HG02884 (cell line): ENCODE data around the gene ABHD4.
"Not testable (repeated sequence)": the region's sequence is repeated elsewhere in the genome, so short reads cannot be mapped to it uniquely, and the experiment has no call there.

Source experiments
- ATAC-seq: cut with Tn5 transposase; IDR thresholded peaks from one replicate; pipeline ENCODE4 v1.9.1; 2021; ENCODE audit warnings: mild to moderate bottlenecking, moderate library complexity; ENCODE audit not compliant: unreplicated experiment

The ABHD4 gene

DNA sequence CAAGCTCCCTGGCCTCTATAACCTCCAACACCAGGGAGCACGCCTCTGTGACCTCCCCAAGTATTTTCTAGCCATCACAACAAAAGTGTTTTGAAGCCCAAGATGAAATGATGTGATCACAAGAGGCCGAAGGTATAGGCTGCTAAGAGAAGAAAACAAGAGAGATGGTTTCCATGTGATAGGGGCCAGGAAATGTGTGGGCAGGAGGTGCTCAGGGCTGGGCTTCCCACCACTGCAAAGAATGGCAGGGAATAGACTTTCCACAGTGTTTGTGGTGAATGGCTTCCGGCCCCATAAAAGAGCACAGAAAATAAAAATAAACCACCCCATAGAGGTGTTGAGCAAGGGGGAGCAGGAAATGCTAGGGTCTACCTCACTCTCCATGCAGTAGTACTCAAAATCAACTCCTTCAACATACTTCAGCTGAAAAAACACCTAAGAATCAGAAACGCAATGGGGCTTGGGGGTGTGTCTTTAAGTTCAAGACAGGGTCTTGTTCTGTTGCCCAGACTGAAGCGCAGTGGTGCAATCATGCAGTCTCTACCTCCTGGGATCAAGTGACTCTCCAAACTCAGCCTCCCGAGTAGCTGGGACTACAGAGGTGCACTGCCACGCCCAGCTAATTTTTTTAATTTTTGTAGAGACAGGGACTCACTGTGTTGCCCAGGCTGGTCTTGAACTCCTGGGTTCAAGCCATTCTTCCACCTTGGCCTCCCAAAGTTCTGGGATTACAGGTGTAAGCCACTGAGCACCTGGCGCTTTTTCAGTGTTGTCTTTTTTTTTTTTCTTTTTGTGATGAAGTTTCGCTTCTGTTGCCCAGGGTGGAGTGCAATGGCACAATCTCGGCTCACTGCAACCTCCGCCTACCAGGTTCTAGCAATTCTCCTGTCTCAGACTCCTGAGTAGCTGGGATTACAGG is 36.2 kb upstream of the ABHD4 start:
- ATAC-seq = no peak

DNA sequence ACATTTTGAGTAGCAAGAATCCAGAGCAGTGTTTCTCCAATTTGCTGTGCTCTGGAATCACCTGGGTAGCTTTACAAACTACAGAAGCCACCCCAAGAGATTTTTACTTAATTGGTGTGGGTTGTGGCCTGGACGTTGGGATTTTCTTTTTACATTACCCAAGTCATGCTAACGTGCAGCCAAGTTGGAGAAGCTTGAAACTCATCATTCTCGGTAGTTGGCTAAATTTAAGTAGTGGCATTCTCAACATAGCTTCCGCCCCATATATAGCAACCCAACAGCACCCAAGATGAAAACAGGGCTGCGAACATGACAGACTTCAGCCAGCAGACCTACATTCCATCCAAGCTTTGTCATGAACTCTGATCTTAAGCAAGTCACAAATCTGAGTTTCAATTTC is 34.1 kb upstream of the ABHD4 start:
- peak; percentile 32 for ATAC-seq

DNA sequence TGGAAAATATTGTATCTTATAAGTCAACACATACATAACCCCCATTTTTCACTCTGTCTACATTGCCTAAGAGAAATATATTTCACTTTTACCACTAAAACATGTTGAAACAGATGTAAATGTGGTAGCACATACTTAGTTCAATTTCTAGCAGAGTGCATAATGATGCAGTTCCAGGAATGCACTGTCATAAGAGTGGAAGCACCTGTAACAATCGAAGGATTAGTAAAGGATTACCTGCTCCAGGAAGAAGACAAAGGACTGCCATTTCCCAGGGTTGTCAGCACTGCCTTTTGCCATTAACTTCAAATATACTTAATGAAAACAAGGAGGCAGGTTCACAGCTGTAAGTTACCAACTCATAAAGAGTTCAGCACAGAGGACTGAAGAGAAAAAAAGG is 33.6 kb upstream of the ABHD4 start:
- no peak for ATAC-seq

DNA sequence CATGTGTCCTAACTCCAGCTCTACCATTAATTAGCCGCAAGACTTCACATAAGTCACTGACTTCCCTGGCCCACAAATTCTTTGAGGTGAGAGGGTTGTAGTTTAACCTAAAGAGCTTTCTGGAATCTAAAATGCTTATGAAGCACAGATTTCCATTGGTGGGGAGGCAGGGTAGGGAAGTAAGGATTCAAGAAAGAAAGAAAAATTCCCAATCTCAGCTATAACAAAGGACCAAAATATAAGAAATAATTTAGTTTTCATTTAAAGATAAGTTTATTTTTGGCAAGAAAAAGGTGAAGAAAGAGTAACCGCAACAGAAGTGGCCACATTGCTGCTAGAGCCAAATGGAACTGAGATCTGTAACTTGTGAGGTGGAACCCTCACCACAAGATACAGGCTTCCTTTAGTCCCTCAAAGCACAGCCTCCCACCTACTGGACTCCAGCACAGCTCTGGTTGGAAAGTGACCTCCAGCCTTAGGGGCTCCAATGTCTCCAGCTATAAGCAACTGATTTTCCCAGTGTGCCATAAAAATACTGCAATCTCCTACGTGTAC is 32.6 kb upstream of the ABHD4 start:
- no peak for ATAC-seq

DNA sequence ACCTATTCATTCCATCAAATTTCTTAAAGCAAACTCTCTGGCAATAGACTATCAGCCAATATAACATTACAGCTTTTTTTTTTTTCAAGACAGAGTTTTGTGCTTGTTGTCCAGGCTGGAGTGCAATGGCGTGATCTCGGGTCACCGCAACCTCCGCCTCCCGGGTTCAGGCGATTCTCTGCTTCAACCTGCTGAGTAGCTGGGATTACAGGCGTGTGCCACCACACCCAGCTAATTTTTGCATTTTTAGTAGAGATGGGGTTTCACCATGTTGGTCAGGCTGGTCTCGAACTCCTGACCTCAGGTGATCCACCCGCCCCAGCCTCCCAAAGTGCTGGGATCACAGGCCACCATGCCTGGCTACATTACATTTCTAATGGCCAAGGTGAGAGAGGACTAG is 31.8 kb upstream of the ABHD4 start:
- not testable (repeated sequence) for ATAC-seq

DNA sequence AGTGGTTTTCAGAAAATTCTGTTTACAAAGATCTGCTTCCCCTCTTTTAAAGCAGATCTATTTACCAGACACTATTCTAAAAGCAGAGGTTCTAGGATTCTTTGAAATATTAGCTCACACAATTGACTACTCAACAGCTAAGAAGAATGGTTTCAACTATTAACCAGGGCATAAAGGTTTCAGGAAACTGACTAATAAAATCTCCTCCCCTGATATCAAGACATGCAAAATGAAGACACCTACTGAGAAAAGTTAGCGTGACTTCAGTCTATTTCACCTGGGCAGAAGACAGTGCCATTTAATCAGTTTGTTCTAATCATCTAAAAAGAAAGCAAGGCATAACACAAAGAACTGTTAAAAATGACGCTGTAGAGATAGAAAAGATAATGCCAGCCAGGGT is 31.3 kb upstream of the ABHD4 start:
- ATAC-seq = no peak

DNA sequence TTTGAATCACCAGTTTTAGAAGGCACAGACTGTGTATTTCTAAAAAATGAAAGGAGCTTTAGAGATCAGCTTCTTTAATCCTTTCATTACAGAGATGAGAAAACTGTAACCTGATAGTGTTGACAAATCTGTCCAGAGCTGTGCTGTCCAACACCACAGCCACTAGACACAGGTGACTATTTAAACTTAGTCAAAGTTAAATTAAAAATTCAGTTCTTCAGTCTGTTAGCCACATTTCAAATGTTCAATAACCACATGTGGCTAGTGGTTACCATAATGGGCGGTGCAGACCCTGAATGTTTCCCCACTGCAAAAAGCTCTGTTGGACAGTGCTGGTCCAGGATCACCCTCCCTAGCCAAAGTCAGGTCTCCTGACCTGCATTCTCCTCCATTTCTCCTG is 30.7 kb upstream of the ABHD4 start:
- no peak for ATAC-seq

DNA sequence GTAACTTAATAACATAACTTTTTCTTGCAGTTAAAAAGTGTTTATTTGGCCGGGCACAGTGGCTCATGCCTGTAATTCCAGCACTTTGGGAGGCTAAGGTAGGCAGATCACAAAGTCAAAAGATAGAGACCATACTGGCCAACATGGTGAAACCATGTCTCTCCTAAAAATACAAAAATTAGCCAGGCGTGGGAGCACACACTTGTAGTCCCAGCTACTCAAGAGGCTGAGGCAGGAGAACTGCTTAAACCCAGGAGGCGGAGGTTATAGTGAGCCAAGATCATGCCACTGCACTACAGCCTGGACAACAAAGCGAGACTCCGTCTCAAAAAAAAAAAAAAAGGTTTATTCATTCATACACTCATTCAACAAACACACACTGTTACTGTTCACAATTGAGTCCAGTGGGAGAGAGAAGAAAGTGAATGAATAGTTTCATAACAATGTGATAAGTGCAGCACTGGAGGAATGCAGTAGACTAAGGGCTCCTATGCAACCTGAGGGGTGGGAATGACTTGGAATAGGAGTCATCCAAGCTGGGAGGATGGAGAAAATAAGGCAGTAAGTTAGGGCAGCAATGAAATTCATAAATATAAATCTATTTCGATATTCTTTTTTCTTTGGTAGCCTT is 28.9 kb upstream of the ABHD4 start:
- no peak for ATAC-seq

DNA sequence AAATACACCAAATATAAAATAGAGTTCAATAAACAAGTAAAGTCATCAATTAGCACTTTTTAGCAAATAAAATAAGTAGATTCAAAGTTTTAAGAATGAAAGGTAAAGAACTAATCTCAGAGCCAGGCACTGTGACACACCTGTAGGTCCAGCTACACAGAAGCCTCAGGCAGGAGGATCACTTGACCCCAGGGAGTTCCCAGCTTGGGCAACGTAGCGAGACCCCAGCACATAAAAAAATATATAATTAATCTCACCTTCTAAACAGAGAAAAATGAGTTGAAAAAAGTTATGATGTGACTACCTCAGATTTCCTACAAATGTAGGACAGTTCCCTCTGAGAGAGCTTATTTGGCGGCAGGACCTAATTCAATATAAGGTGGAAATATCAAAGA is 28.4 kb upstream of the ABHD4 start:
- ATAC-seq = no peak

DNA sequence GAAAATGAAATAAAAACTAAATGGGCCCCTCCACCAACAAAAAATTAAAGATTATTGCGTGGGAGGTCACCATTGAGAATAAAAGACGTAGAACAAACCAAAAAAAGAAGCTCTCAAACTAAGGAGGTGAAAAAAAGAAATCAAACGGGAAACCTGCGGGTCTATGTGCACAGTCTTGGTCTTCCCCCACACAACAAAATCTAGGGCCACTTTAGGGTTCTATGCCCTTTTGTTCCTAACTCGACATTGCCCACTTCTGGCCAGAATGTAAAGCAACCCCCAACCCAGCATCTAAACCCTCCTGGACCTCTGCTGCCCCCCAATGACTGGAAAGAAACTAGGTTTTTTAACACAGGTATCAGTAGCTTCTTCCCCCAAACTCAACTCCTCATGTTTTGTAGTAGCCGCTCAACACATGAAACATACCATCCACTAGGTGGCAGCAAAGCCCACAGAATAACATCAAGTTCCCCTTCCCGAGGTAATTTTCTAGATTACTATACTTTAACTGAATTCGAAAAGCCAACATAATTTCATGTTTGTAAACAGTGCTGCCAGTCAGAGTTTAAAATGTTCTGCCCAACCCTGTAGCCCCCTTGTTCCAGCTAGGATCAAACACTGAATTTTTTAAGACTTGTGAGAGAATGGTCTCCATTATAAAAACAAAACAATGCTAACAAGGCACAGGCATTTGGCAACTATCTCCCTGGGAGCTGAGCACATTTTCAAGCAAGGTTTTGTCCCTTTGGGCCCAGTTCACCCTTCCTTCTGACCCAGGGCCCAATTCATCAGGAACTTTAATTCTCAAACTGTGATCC is 27.8 kb upstream of the ABHD4 start:
- ATAC-seq = peak; percentile 68

DNA sequence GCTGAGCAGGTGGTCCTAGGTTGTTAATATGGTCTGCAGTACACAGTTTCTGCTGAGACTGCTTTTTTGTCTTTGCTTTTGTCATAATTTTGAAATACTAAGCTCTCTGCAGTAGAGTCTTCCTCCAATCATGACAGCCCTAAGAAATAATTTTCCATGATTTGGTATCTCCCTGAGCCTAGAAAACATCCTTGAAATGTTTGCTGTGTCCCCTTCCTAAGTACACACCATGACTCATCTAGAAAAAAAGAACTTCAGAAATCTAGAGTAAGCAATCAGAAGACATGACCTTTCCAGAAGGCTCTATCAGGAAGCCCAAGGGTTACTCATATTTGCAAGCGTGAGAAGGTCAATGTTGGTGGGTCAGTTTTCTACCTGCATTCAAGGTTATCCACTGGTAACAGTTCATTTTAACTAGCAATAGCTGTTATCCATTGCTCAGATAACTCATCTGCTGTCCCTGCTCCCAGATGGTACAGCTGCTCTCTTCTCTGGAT is 25.5 kb upstream of the ABHD4 start:
- no peak for ATAC-seq

DNA sequence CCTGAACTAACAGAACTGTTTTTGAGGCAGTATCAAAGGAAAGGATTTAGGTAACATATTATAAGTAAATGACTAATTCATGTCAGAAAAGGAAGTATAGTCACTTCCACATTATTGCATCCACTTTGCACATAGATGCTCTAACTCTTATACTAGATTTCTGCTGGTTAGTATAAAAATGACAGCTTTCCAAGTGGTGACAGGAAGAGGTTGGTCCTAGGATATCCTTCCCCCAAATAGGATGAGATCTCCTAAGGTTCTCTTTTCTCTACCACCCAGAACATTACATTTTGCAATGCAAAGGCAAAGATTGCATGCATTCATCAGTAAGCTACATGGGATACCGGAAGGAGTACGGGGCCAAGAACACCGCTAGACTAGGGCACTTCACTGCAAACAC is 24.3 kb upstream of the ABHD4 start:
- no peak for ATAC-seq

DNA sequence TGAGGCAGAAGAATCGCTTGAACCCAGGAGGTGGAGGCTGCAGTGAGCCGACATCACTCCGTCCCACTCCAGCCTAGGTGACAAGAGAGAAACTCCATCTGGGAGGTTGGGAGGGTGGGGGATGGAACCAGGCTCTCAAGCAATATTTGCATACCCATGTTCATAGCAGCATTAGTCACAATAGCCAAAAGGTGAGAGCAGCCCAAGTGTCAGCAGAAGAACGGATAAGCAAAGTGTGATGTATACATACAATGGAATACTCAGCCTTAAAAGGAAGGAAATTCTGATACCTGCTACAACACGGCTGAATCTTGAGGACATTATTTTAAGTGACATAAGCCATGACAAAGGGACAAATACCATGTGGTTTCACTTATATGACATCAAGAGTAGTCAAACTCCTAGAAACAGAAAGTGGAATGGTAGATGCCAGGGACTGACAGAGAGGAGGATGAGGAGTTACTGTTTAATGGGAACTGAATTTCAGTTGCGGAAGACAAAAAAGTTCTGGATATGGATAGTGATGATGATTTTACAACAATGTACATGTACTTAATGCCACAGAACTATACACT is 20.7 kb upstream of the ABHD4 start:
- ATAC-seq = no peak

DNA sequence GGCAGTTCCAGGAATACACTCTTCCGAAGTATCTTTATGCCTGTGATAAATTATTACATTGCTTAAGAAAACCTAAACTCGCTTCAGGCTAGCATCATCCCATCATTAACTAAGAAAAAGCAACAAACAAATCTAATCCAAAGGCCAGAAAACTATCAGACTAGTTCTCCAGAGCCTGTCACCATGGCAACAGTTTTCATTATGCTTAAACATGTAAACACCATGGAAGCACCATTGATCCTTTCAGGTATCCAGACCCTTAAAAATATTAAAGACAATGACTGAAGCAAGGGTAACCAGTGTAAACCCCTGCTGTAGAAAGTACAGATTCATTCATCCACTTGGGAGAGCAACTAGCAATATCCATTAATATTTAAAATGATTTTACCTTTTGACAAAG is 18.9 kb upstream of the ABHD4 start:
- ATAC-seq = no peak

DNA sequence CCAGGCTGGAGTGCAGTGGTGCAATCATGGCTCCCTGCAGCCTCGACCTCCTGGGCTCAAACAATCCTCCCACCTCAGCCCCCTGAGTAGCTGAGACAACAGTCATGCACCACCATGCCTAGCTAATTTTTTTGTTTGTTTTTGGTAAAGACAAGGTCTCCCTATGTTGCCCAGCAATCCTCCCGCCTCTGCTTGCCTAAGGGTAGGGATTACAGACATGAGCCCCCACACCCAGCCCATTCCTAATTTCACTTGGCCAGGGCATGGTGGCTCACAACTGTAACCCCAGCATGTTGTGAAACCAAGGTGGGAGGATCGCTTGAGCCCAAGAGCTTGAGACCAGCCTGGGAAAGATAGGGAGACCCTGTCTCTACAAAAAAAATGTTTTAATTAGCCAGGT is 18.2 kb upstream of the ABHD4 start:
- ATAC-seq = no peak

DNA sequence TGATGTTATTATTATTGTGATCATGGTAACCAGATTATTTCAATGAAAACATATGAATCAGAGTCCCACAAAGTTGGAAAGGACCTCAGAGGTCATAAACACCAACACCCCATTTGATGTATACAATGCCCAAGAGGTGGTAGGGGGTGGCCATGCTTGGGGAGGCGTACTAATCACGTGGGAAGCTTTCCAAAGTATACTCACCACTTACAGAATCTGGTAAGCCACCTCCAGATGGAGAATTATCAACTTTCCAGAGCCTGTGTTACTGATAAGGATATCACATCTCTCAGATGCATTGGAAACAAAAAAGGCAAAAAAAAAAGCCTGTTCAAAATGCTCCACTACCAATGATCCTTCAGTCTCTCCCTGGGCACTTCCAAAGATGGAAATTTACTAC is 17.5 kb upstream of the ABHD4 start:
- ATAC-seq = no peak

DNA sequence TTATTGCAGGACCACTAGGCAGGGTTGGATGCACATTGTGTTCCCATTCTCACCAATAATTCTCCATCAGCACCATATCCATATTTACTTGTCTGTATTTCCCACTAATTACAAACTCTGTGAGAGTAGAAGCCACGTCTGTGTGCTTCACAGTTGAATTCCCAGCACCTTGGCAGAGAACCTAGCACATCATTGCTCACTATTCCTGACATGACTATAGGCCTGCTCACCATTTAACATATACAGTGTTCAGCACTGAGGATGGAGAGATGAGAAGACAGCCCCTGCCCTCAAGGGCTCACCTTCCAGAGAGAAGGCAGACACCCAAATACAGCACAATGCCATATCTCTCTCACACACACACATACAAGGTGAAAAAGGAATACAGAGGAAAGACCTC is 14.1 kb upstream of the ABHD4 start:
- no peak for ATAC-seq

DNA sequence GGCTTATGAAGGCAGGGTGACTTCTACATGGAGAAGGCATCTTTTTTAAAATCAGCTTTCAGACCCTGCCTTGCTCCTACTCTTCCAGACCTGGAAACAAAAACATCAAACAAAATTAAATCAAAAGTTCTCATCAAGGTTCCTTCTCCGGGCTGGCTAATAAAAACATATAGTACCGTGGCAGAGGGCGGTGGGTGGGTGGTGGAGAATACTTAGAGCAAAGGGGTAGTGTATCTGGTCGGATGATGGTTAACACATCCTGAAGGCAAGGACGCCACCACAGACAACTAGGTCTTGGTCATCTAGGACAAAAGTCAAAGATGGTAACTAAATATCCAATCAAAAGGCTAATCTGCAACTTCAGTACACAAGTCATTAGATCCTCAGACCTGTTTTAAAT is 10.9 kb upstream of the ABHD4 start:
- no peak for ATAC-seq

DNA sequence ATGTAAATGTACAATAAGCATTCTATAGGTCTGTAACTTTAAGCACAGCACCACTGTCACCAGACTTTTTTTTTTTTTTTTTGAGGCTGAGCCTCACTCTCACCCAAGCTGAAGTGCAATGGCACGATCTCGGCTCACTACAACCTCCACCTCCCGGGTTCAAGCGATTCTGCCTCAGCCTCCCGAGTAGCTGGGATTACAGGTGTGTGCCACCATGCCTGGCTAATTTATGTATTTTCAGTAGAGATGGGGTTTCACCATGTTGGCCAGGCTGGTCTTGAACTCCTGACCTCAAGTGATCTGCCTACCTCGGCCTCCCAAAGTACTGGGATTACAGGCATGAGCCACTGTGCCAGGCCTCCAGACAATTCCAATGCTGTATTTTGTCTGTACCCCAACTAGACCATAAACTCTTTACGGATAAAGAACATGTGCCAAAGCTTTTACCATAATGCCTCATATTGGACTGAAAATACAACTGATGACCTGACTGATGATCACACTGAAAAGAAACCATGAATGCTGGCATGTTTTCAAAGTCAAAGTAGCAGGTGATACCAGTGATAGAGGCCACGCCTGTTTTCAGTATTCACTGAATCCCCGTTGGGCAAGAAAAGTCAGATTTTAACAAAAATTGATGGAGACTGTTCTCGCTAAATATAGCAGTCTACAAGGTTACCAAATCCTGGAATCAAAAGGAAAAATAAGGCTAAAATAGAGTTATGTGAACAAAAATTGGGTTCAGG is 10.2 kb upstream of the ABHD4 start:
- ATAC-seq = not testable (repeated sequence)

DNA sequence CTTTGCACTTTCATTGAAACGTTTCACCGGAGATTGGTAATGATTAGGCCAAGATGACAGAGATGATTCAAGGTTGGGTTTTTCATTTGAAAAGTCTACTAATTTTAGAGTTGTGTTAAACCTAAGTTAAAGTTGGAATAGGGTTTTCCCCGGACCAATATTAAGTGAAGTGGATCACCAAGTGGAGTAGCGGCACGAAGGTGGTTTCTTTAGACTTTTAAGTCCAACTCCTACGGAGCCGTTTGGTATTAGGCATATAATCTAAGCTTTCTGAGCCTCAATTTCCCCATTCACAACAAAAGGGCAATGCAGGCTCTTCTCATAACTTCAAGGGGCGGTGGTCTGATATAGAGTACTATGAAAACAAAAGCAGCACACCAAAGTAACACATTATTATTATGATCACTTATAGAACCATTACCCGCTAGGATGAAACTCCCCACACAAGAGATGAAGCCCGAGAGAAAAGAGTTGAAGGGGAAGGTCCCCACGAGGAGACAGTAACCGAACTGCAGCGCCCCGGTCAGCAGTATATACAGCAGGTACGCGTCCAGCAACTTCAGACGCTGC is 9.5 kb upstream of the ABHD4 start:
- no peak for ATAC-seq
